Mammary epithelial cell (primary cell): Measurements from ENCODE around the gene HSD17B8.

Experiments
- CTCF ChIP-seq, 2 donors: IDR thresholded peaks in 1 of 2; conservative IDR thresholded peaks in 1 of 2; 2 replicates each; pipeline ENCODE4 v1.5.1; 2011 to 2012; ENCODE audit warnings: inconsistent platforms in 2 of 2, low read length in 2 of 2, mild to moderate bottlenecking in 2 of 2, control low read depth in 1 of 2, low read depth in 1 of 2; ENCODE audit not compliant: insufficient read depth in 1 of 2; ENCODE audit errors: extremely low read depth in 1 of 2
- EZH2 ChIP-seq: IDR thresholded peaks from 2 replicates; pipeline ENCODE4 v1.6.1; 2012; ENCODE audit warnings: low read length, inconsistent platforms, borderline replicate concordance

GRCh38 chr6:33205191-33206026, 954 bp downstream of the HSD17B8 start:
- TF ChIP-seq CTCF (conservative IDR thresholded peaks at IDR 0.05 in 1 of 2, IDR thresholded peaks at IDR 0.05 in 1 of 2; ENCODE audit: extremely low read depth in 1 of 2, insufficient read depth in 1 of 2, low read depth in 1 of 2, low read length in 2 of 2): no peak
- no peak for TF ChIP-seq EZH2
